Uterus (tissue), 2 donors: ENCODE data around the gene CNN2.

Experiments
- POLR2A ChIP-seq, 2 donors: fragments of 450-650 bp; IDR thresholded peaks; one replicate each; pipeline ENCODE4 v1.6.1; 2016; ENCODE audit warnings: antibody characterized with exemption in 2 of 2, mild to moderate bottlenecking in 1 of 2, moderate library complexity in 1 of 2
- TF ChIP-seq, protein P1 (sequence below), 4 experiments: fragments of 200-600 bp in 2 of 4; fragments of 450-650 bp in 2 of 4; sonication (generic) in 2 of 4; IDR thresholded peaks; one replicate each; pipeline ENCODE4 v1.5.1; 2016 to 2019; ENCODE audit warnings: antibody characterized with exemption in 4 of 4, mild to moderate bottlenecking in 2 of 4, moderate library complexity in 1 of 4

DNA sequence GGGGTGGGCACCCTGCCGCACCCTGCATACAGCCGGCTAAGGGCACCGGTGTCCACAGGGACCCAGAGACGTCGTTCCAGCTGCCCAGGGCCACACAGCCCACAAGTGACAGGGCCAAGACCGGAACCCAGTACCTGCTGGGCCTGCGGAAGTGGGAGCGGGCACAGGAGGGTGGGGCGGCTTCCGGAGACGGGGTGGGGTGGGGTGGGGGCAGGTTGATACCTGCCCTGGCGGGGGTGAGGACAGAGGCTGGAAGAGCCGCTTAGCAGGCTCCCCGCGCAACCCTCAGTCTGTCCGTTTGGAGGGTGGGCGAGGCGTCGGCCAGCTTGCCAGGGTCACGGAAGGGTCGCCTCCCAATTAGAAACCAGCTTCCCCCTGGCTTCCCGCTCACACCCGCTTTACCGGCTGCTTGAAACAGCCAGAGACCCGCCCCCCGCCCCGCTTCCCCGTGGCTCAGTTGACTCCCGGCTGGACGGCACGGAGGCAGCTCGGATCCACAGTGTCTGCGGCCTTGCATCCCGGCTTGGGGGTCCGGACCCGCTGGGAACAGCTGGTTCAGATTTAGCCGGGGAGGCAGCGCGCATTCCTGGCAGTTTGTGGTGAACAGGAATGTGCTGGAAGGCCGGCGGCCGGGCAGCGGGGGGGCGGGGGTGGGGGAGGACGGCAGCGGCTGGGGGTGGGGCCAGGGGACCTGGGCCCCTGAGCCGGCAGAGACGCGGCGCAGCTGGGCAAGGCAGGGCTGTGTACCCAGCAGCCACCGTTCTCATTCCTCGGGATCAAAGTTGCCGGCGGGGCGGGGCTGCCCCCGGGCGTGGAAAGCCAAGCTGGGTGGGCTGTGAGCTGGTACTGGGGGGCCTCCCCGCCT, 1.9 kb downstream of the CNN2 start:
- TF ChIP-seq, protein P1, sequence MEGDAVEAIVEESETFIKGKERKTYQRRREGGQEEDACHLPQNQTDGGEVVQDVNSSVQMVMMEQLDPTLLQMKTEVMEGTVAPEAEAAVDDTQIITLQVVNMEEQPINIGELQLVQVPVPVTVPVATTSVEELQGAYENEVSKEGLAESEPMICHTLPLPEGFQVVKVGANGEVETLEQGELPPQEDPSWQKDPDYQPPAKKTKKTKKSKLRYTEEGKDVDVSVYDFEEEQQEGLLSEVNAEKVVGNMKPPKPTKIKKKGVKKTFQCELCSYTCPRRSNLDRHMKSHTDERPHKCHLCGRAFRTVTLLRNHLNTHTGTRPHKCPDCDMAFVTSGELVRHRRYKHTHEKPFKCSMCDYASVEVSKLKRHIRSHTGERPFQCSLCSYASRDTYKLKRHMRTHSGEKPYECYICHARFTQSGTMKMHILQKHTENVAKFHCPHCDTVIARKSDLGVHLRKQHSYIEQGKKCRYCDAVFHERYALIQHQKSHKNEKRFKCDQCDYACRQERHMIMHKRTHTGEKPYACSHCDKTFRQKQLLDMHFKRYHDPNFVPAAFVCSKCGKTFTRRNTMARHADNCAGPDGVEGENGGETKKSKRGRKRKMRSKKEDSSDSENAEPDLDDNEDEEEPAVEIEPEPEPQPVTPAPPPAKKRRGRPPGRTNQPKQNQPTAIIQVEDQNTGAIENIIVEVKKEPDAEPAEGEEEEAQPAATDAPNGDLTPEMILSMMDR (IDR thresholded peaks at IDR 0.05) = no peak
- peak in 1 of 2 donors; percentile 17 for TF ChIP-seq POLR2A (IDR thresholded peaks at IDR 0.05)
